Cardiac septum (tissue), 1 donor: Measurements from ENCODE around the gene LEUTX. TPM values are rescaled to one million over a fixed set of nuclear protein-coding genes. Genes with fewer than 3 reads are reported as not detected.

Source experiments
- DNase-seq: peaks from one replicate; pipeline ENCODE4 v3.0.0-alpha.2; 2020; ENCODE audit warnings: low spot score
- intact Hi-C: fragments of 100-400 bp; cut with DNase I; formaldehyde crosslinking; loops from one replicate; pipeline ENCODE4 v1.14.0; 2022
- microRNA-seq: library from miRNA; unstranded; fragments of <30 nt; microRNA quantifications from one replicate; pipeline ENCODE4 v1.2.0, GENCODE V29; 2020
- total RNA-seq: library from RNA; stranded (reverse); fragmentation: NEBNext Ultra II Directional; extraction: Animal tissue kit (Norgen Biotek cat#: 25700); gene quantifications from one replicate; pipeline ENCODE4 v1.2.1, GENCODE V29; 2021
- donor health status: DM: no; HTN: no; CAD: no.

LEUTX gene
- total RNA-seq, 1 donor from 2014 or later, result not detected

DNA sequence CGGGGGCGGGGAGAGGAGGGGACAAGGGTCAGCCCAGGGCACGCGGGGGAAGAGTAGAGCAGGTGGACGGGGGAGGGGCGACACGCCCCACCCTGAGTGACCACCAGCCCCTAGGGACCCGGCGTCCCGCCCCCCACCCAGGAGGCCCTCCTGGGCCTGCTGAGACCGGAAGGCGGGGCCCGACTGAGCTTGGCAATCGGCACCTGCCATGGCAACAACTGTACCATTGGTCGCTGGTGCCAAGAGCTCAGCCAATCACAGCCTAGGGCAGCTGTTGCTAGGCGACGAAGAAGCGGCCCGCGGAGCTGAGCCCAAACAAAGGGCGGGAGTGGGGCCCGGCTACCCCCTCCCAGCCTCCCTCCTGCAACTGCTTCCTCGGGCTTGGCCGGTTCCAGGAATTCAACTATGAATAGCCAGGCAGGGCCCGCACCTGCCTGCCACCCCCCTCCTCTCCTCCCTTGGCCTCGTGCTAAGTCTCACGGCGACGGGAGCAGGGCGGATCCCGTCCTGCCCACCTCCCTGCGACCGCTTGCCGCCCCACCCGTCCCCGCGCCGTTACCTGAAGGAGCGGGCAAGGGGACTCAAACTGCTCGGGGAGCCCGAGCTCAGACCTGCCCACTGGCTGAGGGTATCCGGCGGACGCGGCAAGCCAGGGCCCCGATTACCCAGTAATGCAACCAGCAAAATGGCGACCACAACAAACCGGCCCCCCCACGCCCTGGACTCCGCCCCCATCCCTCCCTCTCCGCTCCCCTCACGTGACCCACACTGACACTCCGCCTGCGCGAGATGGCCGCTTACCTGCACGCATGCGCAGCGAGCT, 55.0 kb downstream of the LEUTX start, which contains the start of gene DYRK1B:
TSS of gene DYRK1B (minus strand) at position 699 of the 823 bp plus-strand sequence. CDS start 2,295 bp downstream, outside the sequence.
- intact Hi-C loops, result loop anchor here (10.0 kb wide), 1 partner anchor 289 kb away; the partner anchor contains the start of gene EID2
- DNase-seq, result peak; percentile 98

DNA sequence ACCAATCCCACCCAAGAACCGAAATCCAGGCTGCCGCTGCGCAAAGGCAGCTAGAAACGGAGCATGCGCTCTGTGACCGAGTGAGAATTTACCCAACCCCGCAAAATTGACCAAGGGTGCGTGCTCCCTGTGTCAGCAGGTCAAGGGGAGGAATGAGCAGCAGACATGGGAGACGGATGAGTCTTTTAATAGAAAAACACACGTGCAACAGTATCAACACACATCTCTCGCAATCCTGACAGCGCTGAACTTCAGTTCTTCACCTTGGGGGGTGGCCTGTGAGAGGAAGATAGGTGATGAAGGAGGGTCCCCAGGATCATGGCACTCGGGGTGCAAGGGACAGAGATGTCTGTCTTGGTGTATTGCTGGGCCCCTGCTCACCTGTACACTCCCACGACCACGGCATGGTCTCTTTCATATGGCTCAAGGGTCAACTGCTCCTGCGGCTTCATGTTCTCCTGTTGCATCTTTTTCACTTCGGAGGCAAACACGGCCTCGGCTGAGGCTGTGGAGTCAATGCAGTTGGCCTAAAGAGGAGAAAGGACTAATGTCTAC, 55.7 kb downstream of the LEUTX start:
- intact Hi-C loops, result loop anchor here (10.0 kb wide), 1 partner anchor 290 kb away; the partner anchor contains the start of gene EID2
- peak; percentile 73 for DNase-seq

Small RNAs within 50 kb of the gene (microRNA-seq; reads per million reads assigned to microRNA genes)
- not detected for gene MIR6719

Other genes starting within 250 kb of the LEUTX start
- 2.8 TPM for gene EID2B, start 246.0 kb upstream of the LEUTX start, total RNA-seq
- gene EID2, start 238.7 kb upstream of the LEUTX start, total RNA-seq, result 11.4 TPM
- gene LGALS13, start 176.3 kb upstream of the LEUTX start, total RNA-seq, result not detected
- gene LGALS16, start 122.9 kb upstream of the LEUTX start, total RNA-seq, result not detected
- not detected for gene LGALS14, start 74.4 kb upstream of the LEUTX start, total RNA-seq
- 0.94 TPM for gene CLC, start 40.8 kb upstream of the LEUTX start, total RNA-seq
- gene DYRK1B, start 55.3 kb downstream of the LEUTX start, total RNA-seq, result 31.2 TPM
- 64.8 TPM for gene FBL, start 67.5 kb downstream of the LEUTX start, total RNA-seq
- 14.2 TPM for gene FCGBP, start 155.8 kb downstream of the LEUTX start, total RNA-seq
- 70.2 TPM for gene PSMC4, start 192.3 kb downstream of the LEUTX start, total RNA-seq
- 10.1 TPM for gene ZNF546, start 218.2 kb downstream of the LEUTX start, total RNA-seq